Measurements from ENCODE around the gene MUC5B.
"Not testable (repeated sequence)": the region's sequence is repeated elsewhere in the genome, so short reads cannot be mapped to it uniquely, and the experiment has no call there.

Gene MUC5B

DNA sequence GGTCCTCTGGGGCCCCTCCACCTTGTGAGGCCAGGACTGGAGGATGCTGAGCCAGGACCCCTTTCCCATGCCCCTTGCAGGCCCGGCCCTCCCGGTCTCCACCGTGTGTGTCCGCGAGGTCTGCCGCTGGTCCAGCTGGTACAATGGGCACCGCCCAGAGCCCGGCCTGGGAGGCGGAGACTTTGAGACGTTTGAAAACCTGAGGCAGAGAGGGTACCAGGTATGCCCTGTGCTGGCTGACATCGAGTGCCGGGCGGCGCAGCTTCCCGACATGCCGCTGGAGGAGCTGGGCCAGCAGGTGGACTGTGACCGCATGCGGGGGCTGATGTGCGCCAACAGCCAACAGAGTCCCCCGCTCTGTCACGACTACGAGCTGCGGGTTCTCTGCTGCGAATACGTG is 17.9 kb downstream of the MUC5B start:
- no peak overlapping the region for H3K4me2 ChIP-seq (ENCODE audit: low read length)
- H3K4me3 ChIP-seq (ENCODE audit: low read length): no peak overlapping the region
- no peaks in the 10 kb centered on the region for H3K4me1 ChIP-seq (ENCODE audit: control insufficient read depth, insufficient read depth, low read length)
- no peaks in the 10 kb centered on the region for H3K36me3 ChIP-seq (ENCODE audit: insufficient read depth, low read length)
- H3K9me3 ChIP-seq (replicated peaks; ENCODE audit: low read length): no peaks in the 10 kb centered on the region
- H3K27me3 ChIP-seq (ENCODE audit: control insufficient read depth, insufficient read depth, low read length): peaks cover 3% of the 10 kb centered on the region
- H3K9ac ChIP-seq (ENCODE audit: low read depth, low read length): no peak overlapping the region

DNA sequence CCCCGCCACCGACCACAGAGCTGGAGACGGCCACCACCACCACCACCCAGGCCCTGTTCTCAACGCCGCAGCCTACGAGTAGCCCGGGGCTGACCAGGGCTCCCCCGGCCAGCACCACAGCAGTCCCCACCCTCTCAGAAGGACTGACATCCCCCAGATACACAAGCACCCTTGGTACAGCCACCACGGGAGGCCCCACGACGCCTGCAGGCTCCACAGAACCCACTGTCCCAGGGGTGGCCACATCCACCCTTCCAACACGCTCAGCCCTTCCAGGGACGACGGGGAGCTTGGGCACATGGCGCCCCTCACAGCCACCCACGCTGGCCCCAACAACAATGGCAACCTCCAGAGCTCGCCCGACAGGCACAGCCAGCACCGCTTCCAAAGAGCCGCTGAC is 18.8 kb downstream of the MUC5B start:
- no peaks in the 10 kb centered on the region for H3K27me3 ChIP-seq (ENCODE audit: control insufficient read depth, insufficient read depth, low read length)
- H3K36me3 ChIP-seq (ENCODE audit: insufficient read depth, low read length): no peaks in the 10 kb centered on the region
- no peaks in the 10 kb centered on the region for H3K9me3 ChIP-seq (replicated peaks; ENCODE audit: low read length)
- H3K9ac ChIP-seq (ENCODE audit: low read depth, low read length): no peak overlapping the region
- H3K4me3 ChIP-seq (ENCODE audit: low read length): no peak overlapping the region
- H3K4me1 ChIP-seq (ENCODE audit: control insufficient read depth, insufficient read depth, low read length): no peaks in the 10 kb centered on the region
- no peak overlapping the region for H3K4me2 ChIP-seq (ENCODE audit: low read length)

DNA sequence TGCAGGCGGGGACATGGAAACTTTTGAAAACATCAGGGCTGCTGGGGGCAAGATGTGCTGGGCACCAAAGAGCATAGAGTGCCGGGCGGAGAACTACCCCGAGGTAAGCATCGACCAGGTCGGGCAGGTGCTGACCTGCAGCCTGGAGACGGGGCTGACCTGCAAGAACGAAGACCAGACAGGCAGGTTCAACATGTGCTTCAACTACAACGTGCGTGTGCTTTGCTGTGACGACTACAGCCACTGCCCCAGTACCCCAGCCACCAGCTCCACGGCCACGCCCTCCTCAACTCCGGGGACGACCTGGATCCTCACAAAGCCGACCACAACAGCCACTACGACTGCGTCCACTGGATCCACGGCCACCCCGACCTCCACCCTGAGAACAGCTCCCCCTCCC is 19.4 kb downstream of the MUC5B start:
- no peaks in the 10 kb centered on the region for H3K4me1 ChIP-seq (ENCODE audit: control insufficient read depth, insufficient read depth, low read length)
- H3K4me2 ChIP-seq (ENCODE audit: low read length): no peak overlapping the region

DNA sequence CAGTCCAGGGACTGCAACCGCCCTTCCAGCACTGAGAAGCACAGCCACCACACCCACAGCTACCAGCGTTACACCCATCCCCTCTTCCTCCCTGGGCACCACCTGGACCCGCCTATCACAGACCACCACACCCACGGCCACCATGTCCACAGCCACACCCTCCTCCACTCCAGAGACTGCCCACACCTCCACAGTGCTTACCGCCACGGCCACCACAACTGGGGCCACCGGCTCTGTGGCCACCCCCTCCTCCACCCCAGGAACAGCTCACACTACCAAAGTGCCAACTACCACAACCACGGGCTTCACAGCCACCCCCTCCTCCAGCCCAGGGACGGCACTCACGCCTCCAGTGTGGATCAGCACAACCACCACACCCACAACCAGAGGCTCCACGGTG is 19.9 kb downstream of the MUC5B start:
- not testable (repeated sequence) for H3K9ac ChIP-seq (ENCODE audit: low read depth, low read length); H3K4me2 ChIP-seq (ENCODE audit: low read length); H3K9me3 ChIP-seq (replicated peaks; ENCODE audit: low read length); H3K27me3 ChIP-seq (ENCODE audit: control insufficient read depth, insufficient read depth, low read length); H3K36me3 ChIP-seq (ENCODE audit: insufficient read depth, low read length); H3K4me3 ChIP-seq (ENCODE audit: low read length); H3K4me1 ChIP-seq (ENCODE audit: control insufficient read depth, insufficient read depth, low read length)

More for the DNA sequence above, 19.4 kb downstream of the MUC5B start:
- H3K27me3 ChIP-seq (ENCODE audit: control insufficient read depth, insufficient read depth, low read length): no peaks in the 10 kb centered on the region
- no peaks in the 10 kb centered on the region for H3K36me3 ChIP-seq (ENCODE audit: insufficient read depth, low read length)
- H3K9me3 ChIP-seq (replicated peaks; ENCODE audit: low read length): no peaks in the 10 kb centered on the region
- H3K4me3 ChIP-seq (ENCODE audit: low read length): no peak overlapping the region
- H3K9ac ChIP-seq (ENCODE audit: low read depth, low read length): no peak overlapping the region

DNA sequence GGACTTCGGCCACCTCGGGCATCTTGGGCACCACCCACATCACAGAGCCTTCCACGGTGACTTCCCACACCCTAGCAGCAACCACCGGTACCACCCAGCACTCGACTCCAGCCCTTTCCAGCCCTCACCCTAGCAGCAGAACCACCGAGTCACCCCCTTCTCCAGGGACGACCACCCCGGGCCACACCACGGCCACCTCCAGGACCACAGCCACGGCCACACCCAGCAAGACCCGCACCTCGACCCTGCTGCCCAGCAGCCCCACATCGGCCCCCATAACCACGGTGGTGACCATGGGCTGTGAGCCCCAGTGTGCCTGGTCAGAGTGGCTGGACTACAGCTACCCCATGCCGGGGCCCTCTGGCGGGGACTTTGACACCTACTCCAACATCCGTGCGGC is 20.7 kb downstream of the MUC5B start:
- H3K4me2 ChIP-seq (ENCODE audit: low read length); H3K27me3 ChIP-seq (ENCODE audit: control insufficient read depth, insufficient read depth, low read length); H3K9me3 ChIP-seq (replicated peaks; ENCODE audit: low read length); H3K4me3 ChIP-seq (ENCODE audit: low read length); H3K9ac ChIP-seq (ENCODE audit: low read depth, low read length); H3K36me3 ChIP-seq (ENCODE audit: insufficient read depth, low read length); H3K4me1 ChIP-seq (ENCODE audit: control insufficient read depth, insufficient read depth, low read length): not testable (repeated sequence)

DNA sequence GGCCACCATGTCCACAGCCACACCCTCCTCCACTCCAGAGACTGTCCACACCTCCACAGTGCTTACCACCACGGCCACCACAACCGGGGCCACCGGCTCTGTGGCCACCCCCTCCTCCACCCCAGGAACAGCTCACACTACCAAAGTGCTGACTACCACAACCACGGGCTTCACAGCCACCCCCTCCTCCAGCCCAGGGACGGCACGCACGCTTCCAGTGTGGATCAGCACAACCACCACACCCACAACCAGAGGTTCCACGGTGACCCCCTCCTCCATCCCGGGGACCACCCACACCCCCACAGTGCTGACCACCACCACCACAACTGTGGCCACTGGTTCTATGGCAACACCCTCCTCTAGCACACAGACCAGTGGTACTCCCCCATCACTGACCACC is 21.7 kb downstream of the MUC5B start:
- H3K36me3 ChIP-seq (ENCODE audit: insufficient read depth, low read length); H3K9me3 ChIP-seq (replicated peaks; ENCODE audit: low read length); H3K27me3 ChIP-seq (ENCODE audit: control insufficient read depth, insufficient read depth, low read length); H3K9ac ChIP-seq (ENCODE audit: low read depth, low read length); H3K4me1 ChIP-seq (ENCODE audit: control insufficient read depth, insufficient read depth, low read length); H3K4me2 ChIP-seq (ENCODE audit: low read length); H3K4me3 ChIP-seq (ENCODE audit: low read length): not testable (repeated sequence)

DNA sequence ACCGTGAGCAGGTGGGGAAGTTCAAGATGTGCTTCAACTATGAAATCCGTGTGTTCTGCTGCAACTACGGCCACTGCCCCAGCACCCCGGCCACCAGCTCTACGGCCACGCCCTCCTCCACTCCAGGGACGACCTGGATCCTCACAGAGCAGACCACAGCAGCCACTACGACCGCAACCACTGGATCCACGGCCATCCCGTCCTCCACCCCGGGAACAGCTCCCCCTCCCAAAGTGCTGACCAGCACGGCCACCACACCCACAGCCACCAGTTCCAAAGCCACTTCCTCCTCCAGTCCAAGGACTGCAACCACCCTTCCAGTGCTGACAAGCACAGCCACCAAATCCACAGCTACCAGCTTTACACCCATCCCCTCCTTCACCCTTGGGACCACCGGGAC is 22.9 kb downstream of the MUC5B start:
- not testable (repeated sequence) for H3K9ac ChIP-seq (ENCODE audit: low read depth, low read length); H3K4me1 ChIP-seq (ENCODE audit: control insufficient read depth, insufficient read depth, low read length); H3K9me3 ChIP-seq (replicated peaks; ENCODE audit: low read length); H3K27me3 ChIP-seq (ENCODE audit: control insufficient read depth, insufficient read depth, low read length); H3K4me3 ChIP-seq (ENCODE audit: low read length); H3K4me2 ChIP-seq (ENCODE audit: low read length); H3K36me3 ChIP-seq (ENCODE audit: insufficient read depth, low read length)

DNA sequence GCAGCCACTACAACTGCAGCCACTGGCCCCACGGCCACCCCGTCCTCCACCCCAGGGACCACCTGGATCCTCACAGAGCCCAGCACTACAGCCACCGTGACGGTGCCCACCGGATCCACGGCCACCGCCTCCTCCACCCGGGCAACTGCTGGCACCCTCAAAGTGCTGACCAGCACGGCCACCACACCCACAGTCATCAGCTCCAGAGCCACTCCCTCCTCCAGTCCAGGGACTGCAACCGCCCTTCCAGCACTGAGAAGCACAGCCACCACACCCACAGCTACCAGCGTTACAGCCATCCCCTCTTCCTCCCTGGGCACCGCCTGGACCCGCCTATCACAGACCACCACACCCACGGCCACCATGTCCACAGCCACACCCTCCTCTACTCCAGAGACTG is 23.4 kb downstream of the MUC5B start:
- H3K4me3 ChIP-seq (ENCODE audit: low read length); H3K36me3 ChIP-seq (ENCODE audit: insufficient read depth, low read length); H3K9me3 ChIP-seq (replicated peaks; ENCODE audit: low read length); H3K4me2 ChIP-seq (ENCODE audit: low read length); H3K9ac ChIP-seq (ENCODE audit: low read depth, low read length); H3K4me1 ChIP-seq (ENCODE audit: control insufficient read depth, insufficient read depth, low read length); H3K27me3 ChIP-seq (ENCODE audit: control insufficient read depth, insufficient read depth, low read length): not testable (repeated sequence)

DNA sequence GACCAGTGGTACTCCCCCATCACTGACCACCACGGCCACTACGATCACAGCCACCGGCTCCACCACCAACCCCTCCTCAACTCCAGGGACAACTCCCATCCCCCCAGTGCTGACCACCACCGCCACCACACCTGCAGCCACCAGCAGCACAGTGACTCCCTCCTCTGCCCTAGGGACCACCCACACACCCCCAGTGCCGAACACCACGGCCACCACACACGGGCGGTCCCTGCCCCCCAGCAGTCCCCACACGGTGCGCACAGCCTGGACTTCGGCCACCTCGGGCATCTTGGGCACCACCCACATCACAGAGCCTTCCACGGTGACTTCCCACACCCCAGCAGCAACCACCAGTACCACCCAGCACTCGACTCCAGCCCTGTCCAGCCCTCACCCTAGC is 24.2 kb downstream of the MUC5B start:
- H3K27me3 ChIP-seq (ENCODE audit: control insufficient read depth, insufficient read depth, low read length); H3K4me1 ChIP-seq (ENCODE audit: control insufficient read depth, insufficient read depth, low read length); H3K4me2 ChIP-seq (ENCODE audit: low read length); H3K4me3 ChIP-seq (ENCODE audit: low read length); H3K9ac ChIP-seq (ENCODE audit: low read depth, low read length); H3K9me3 ChIP-seq (replicated peaks; ENCODE audit: low read length); H3K36me3 ChIP-seq (ENCODE audit: insufficient read depth, low read length): not testable (repeated sequence)

DNA sequence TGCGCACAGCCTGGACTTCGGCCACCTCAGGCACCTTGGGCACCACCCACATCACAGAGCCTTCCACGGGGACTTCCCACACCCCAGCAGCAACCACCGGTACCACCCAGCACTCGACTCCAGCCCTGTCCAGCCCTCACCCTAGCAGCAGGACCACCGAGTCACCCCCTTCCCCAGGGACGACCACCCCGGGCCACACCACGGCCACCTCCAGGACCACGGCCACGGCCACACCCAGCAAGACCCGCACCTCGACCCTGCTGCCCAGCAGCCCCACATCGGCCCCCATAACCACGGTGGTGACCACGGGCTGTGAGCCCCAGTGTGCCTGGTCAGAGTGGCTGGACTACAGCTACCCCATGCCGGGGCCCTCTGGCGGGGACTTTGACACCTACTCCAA is 26.1 kb downstream of the MUC5B start:
- not testable (repeated sequence) for H3K9ac ChIP-seq (ENCODE audit: low read depth, low read length); H3K4me3 ChIP-seq (ENCODE audit: low read length); H3K27me3 ChIP-seq (ENCODE audit: control insufficient read depth, insufficient read depth, low read length); H3K4me2 ChIP-seq (ENCODE audit: low read length); H3K36me3 ChIP-seq (ENCODE audit: insufficient read depth, low read length); H3K9me3 ChIP-seq (replicated peaks; ENCODE audit: low read length); H3K4me1 ChIP-seq (ENCODE audit: control insufficient read depth, insufficient read depth, low read length)

DNA sequence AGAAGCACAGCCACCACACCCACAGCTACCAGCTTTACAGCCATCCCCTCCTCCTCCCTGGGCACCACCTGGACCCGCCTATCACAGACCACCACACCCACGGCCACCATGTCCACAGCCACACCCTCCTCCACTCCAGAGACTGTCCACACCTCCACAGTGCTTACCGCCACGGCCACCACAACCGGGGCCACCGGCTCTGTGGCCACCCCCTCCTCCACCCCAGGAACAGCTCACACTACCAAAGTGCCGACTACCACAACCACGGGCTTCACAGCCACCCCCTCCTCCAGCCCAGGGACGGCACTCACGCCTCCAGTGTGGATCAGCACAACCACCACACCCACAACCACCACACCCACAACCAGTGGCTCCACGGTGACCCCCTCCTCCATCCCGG is 27.5 kb downstream of the MUC5B start:
- H3K36me3 ChIP-seq (ENCODE audit: insufficient read depth, low read length): not testable (repeated sequence)

DNA sequence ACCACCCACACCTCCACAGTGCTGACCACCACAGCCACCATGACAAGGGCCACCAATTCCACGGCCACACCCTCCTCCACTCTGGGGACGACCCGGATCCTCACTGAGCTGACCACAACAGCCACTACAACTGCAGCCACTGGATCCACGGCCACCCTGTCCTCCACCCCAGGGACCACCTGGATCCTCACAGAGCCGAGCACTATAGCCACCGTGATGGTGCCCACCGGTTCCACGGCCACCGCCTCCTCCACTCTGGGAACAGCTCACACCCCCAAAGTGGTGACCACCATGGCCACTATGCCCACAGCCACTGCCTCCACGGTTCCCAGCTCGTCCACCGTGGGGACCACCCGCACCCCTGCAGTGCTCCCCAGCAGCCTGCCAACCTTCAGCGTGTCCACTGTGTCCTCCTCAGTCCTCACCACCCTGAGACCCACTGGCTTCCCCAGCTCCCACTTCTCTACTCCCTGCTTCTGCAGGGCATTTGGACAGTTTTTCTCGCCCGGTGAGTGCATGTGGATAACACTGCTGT is 28.4 kb downstream of the MUC5B start:
- no peak overlapping the region for H3K4me3 ChIP-seq (ENCODE audit: low read length)
- H3K27me3 ChIP-seq (ENCODE audit: control insufficient read depth, insufficient read depth, low read length): no peaks in the 10 kb centered on the region
- no peaks in the 10 kb centered on the region for H3K36me3 ChIP-seq (ENCODE audit: insufficient read depth, low read length)
- no peaks in the 10 kb centered on the region for H3K4me1 ChIP-seq (ENCODE audit: control insufficient read depth, insufficient read depth, low read length)
- no peak overlapping the region for H3K4me2 ChIP-seq (ENCODE audit: low read length)
- H3K9me3 ChIP-seq (replicated peaks; ENCODE audit: low read length): peaks cover 4% of the 10 kb centered on the region
- H3K9ac ChIP-seq (ENCODE audit: low read depth, low read length): no peak overlapping the region

More for the DNA sequence above, 27.5 kb downstream of the MUC5B start:
- H3K4me2 ChIP-seq (ENCODE audit: low read length); H3K4me3 ChIP-seq (ENCODE audit: low read length); H3K9ac ChIP-seq (ENCODE audit: low read depth, low read length); H3K4me1 ChIP-seq (ENCODE audit: control insufficient read depth, insufficient read depth, low read length); H3K9me3 ChIP-seq (replicated peaks; ENCODE audit: low read length); H3K27me3 ChIP-seq (ENCODE audit: control insufficient read depth, insufficient read depth, low read length): not testable (repeated sequence)

All from skeletal muscle satellite cell (primary cell).